ENCODE measurements around the gene PRKAG2.

PRKAG2 gene

GRCh38 chr7:151776446-151776845, 100.5 kb downstream of the PRKAG2 start:
- no peak for DNase-seq (ENCODE audit: low read depth in 1 of 2, low spot score in 1 of 2)

- no peak for DNase-seq (ENCODE audit: low read depth in 1 of 2, low spot score in 1 of 2)
Observed at GRCh38 chr7:151775547-151776443, 101.1 kb downstream of the PRKAG2 start.

- DNase-seq (ENCODE audit: low read depth in 1 of 2, low spot score in 1 of 2) = no peak
Observed at GRCh38 chr7:151774951-151775350, 102.0 kb downstream of the PRKAG2 start.

- DNase-seq (ENCODE audit: low read depth in 1 of 2, low spot score in 1 of 2) = no peak
Observed at GRCh38 chr7:151773797-151774196, 103.1 kb downstream of the PRKAG2 start.

GRCh38 chr7:151770232-151770631, 106.7 kb downstream of the PRKAG2 start:
- DNase-seq (ENCODE audit: low read depth in 1 of 2, low spot score in 1 of 2) = no peak

GRCh38 chr7:151769188-151769821, 107.6 kb downstream of the PRKAG2 start:
- no peak for DNase-seq (ENCODE audit: low read depth in 1 of 2, low spot score in 1 of 2)

GRCh38 chr7:151768805-151769187, 108.1 kb downstream of the PRKAG2 start:
- DNase-seq (ENCODE audit: low read depth in 1 of 2, low spot score in 1 of 2) = no peak

GRCh38 chr7:151767557-151767956, 109.4 kb downstream of the PRKAG2 start:
- no peak for DNase-seq (ENCODE audit: low read depth in 1 of 2, low spot score in 1 of 2)

- DNase-seq (ENCODE audit: low read depth in 1 of 2, low spot score in 1 of 2) = no peak
Observed at GRCh38 chr7:151764056-151764920, 112.6 kb downstream of the PRKAG2 start.

GRCh38 chr7:151763420-151763984, 113.4 kb downstream of the PRKAG2 start:
- DNase-seq (ENCODE audit: low read depth in 1 of 2, low spot score in 1 of 2) = no peak

- DNase-seq (ENCODE audit: low read depth in 1 of 2, low spot score in 1 of 2) = no peak
Observed at GRCh38 chr7:151762583-151763245, 114.2 kb downstream of the PRKAG2 start.

GRCh38 chr7:151761957-151762356, 115.0 kb downstream of the PRKAG2 start:
- DNase-seq (ENCODE audit: low read depth in 1 of 2, low spot score in 1 of 2) = no peak

GRCh38 chr7:151761231-151761630, 115.7 kb downstream of the PRKAG2 start:
- no peak for DNase-seq (ENCODE audit: low read depth in 1 of 2, low spot score in 1 of 2)

GRCh38 chr7:151759591-151760042, 117.3 kb downstream of the PRKAG2 start:
- DNase-seq (ENCODE audit: low read depth in 1 of 2, low spot score in 1 of 2) = peak; percentile 21 to 23

GRCh38 chr7:151758622-151759540, 118.0 kb downstream of the PRKAG2 start:
- DNase-seq (ENCODE audit: low read depth in 1 of 2, low spot score in 1 of 2) = no peak

GRCh38 chr7:151757274-151757673, 119.6 kb downstream of the PRKAG2 start:
- DNase-seq (ENCODE audit: low read depth in 1 of 2, low spot score in 1 of 2) = no peak

- no peak for DNase-seq (ENCODE audit: low read depth in 1 of 2, low spot score in 1 of 2)
Observed at GRCh38 chr7:151756866-151757265, 120.0 kb downstream of the PRKAG2 start.

- peak in 1 of 2 donors; percentile 31 for DNase-seq (ENCODE audit: low read depth in 1 of 2, low spot score in 1 of 2)
Observed at GRCh38 chr7:151756076-151756731, 120.7 kb downstream of the PRKAG2 start.
